HepG2 (cell line): ENCODE data around the gene HOMEZ. TPM values are rescaled to one million over a fixed set of nuclear protein-coding genes. Genes with fewer than 3 reads are reported as not detected.

Experiments used
- polyA plus RNA-seq, 8 experiments: library from polyadenylated mRNA; depleted of rRNA in 3 of 8; stranded (reverse) in 7 of 8; unstranded in 1 of 8; fragments of >200 nt; fragmentation: Illumina TruSeq in 4 of 8; extraction: Trizol in 4 of 8; gene quantifications; 2 replicates each; pipeline versions ENCODE4 v1.2.1 to v1.2.3, GENCODE V29; 2011 to 2016; ENCODE audit warnings: low read depth in 4 of 8, missing spikeins in 1 of 8, mixed read lengths in 1 of 8; ENCODE audit not compliant: insufficient read depth in 1 of 8
- total RNA-seq, 5 experiments: library from RNA; depleted of rRNA; stranded (reverse); fragments of >200 nt; fragmentation: Illumina TruSeq; extraction: Trizol; gene quantifications; 2 replicates each; pipeline ENCODE4 v1.2.3, GENCODE V29; 2016; ENCODE audit warnings: low read depth in 1 of 5
- TF ChIP-seq, protein P1 (sequence below): sonication (generic); formaldehyde crosslinking; IDR thresholded peaks from 2 replicates; pipeline ENCODE4 v1.5.0; 2020; ENCODE audit warnings: mild to moderate bottlenecking, missing genetic modification reagents
- TF ChIP-seq, protein P2 (sequence below): IDR thresholded peaks from 2 replicates; pipeline ENCODE4 v1.6.1; 2018; ENCODE audit warnings: missing genetic modification reagents
- TF ChIP-seq, protein P3 (sequence below): IDR thresholded peaks from 2 replicates; pipeline ENCODE4 v1.6.1; 2016; ENCODE audit warnings: missing biosample characterization, missing genetic modification reagents, low read depth

Gene HOMEZ
- total and polyA plus RNA-seq, 2 of the 13 experiments (the other 11 are each of a cell fraction or from before 2014, with no cell fraction given) = 14.5 to 31.8 TPM

DNA sequence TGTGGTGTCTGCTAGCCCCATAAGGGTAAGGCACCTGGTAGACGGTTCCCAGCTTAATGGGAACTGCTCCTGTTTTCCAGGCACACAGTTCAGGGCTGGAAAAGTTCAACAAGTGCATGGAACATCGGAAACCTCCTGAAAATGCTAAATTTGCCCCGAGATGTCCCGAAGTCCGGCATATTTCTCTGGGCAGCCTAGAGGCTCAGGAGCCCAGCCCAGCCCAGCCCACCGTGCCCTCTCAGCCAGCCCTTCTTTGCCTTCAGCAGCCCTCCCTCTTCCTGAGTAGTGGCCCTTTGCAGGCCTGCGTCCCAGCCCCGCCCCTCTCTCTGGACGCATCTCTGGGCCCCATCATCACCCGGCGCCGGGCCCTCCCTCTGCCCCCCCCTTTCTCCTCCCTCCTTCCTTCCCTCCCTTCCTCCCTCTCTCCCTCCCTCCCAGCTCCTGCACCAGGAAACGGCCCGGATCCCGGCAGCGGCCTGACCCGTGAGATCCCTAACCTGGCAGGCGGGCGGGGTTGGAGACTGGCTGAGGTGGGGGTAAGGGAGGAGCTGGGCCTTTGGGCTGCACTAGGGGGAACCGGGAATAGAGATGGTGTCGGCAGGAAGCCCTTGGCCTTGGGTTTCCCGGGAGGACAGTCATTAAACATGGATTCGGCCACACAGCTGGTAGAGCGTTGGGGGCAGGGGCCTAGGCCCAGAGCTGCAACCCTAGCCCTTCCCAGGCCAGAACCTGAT lies 20.6 kb upstream of the HOMEZ start, which contains the start of gene BCL2L2 (continued):
- TF ChIP-seq, protein P1, sequence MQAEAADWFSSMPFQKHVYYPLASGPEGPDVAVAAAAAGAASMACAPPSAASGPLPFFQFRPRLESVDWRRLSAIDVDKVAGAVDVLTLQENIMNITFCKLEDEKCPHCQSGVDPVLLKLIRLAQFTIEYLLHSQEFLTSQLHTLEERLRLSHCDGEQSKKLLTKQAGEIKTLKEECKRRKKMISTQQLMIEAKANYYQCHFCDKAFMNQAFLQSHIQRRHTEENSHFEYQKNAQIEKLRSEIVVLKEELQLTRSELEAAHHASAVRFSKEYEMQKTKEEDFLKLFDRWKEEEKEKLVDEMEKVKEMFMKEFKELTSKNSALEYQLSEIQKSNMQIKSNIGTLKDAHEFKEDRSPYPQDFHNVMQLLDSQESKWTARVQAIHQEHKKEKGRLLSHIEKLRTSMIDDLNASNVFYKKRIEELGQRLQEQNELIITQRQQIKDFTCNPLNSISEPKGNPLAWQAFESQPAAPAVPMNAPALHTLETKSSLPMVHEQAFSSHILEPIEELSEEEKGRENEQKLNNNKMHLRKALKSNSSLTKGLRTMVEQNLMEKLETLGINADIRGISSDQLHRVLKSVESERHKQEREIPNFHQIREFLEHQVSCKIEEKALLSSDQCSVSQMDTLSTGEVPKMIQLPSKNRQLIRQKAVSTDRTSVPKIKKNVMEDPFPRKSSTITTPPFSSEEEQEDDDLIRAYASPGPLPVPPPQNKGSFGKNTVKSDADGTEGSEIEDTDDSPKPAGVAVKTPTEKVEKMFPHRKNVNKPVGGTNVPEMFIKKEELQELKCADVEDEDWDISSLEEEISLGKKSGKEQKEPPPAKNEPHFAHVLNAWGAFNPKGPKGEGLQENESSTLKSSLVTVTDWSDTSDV (CRISPR knock-in tag) = peak; percentile 95
- TF ChIP-seq, protein P2, sequence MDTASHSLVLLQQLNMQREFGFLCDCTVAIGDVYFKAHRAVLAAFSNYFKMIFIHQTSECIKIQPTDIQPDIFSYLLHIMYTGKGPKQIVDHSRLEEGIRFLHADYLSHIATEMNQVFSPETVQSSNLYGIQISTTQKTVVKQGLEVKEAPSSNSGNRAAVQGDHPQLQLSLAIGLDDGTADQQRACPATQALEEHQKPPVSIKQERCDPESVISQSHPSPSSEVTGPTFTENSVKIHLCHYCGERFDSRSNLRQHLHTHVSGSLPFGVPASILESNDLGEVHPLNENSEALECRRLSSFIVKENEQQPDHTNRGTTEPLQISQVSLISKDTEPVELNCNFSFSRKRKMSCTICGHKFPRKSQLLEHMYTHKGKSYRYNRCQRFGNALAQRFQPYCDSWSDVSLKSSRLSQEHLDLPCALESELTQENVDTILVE (CRISPR knock-in tag) = peak; percentile 94
- TF ChIP-seq, protein P3, sequence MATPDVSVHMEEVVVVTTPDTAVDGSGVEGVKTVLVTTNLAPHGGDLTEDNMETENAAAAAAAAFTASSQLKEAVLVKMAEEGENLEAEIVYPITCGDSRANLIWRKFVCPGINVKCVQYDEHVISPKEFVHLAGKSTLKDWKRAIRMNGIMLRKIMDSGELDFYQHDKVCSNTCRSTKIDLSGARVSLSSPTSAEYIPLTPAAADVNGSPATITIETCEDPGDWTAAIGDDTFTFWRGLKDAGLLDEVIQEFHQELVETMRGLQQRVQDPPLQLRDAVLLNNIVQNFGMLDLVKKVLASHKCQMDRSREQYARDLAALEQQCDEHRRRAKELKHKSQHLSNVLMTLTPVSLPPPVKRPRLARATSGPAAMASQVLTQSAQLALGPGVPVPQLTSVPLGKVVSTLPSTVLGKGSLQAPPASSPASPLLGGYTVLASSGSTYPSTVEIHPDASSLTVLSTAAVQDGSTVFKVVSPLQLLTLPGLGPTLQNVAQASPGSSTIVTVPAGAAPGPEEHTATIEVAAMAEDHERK (CRISPR knock-in tag) = peak; percentile 69; the same call in 1 of the 2 replicates
